ENCODE results near the gene DCLK1. TPM values are rescaled to one million over a fixed set of nuclear protein-coding genes. Genes with fewer than 3 reads are reported as not detected.
A peak's percentile ranks its signal among the peaks of the same experiment; 100 is the strongest.

DCLK1 gene
- total RNA-seq, 1 experiment from 2014 or later: 36.2 TPM

GRCh38 chr13:36069881-36070366, 61.3 kb downstream of the DCLK1 start:
- H4K8ac ChIP-seq (replicated peaks; ENCODE audit: insufficient read length, low read depth, low read length): no peak overlapping the region
- no peak overlapping the region for H2BK20ac ChIP-seq (ENCODE audit: low read depth, low read length, poor library complexity, severe bottlenecking)
- H4K20me1 ChIP-seq (ENCODE audit: control insufficient read depth, insufficient read depth, insufficient read length): no peaks in the 10 kb centered on the region
- Mint-ChIP-seq H3K27me3 (ENCODE audit: low read depth) (no peaks in the 10 kb centered on the region; the same call in 1 of the 2 replicates), H3K36me3 (ENCODE audit: insufficient read depth in 1 of 3, low read depth in 3 of 3) (peaks cover 0 to 4% (median 3%) of the 10 kb centered on the region in 3 experiments; a peak in 3 of 7 replicates), H3K4me3 (no peak overlapping the region), H3K27ac (0 out of 7 replicates have a peak overlapping the region, but pooled peaks of 1 of the 3 experiments have one; percentile 5), H3K9me3 (no peaks in the 10 kb centered on the region; a peak in 1 of 5 replicates), H3K4me1 (peaks cover 13 to 15% of the 10 kb centered on the region in 2 experiments)
- H3K27ac ChIP-seq (ENCODE audit: insufficient read length, low read depth, low read length): no peak overlapping the region
- H3K79me1 ChIP-seq (ENCODE audit: insufficient read depth, low read depth, low read length, poor library complexity, severe bottlenecking): no peaks in the 10 kb centered on the region
- H2BK12ac ChIP-seq (ENCODE audit: insufficient read length, low read depth, low read length): no peak overlapping the region
- no peak overlapping the region for H3K18ac ChIP-seq (ENCODE audit: insufficient read length, low read depth, low read length)
- no peaks in the 10 kb centered on the region for H3K23me2 ChIP-seq (ENCODE audit: insufficient read length, low read depth, low read length, poor library complexity, severe bottlenecking)
- WGBS (ENCODE audit: extremely low coverage, insufficient read length, low lambda C conversion rate): no CpG with 5 or more reads among the region's 6 CpGs
- no peak overlapping the region for H3K9ac ChIP-seq (ENCODE audit: extremely low read depth, insufficient read length, low read length)
- DNase-seq: no peak
- H2AK5ac ChIP-seq (ENCODE audit: insufficient read length, low read length): no peak overlapping the region
- no peak overlapping the region for H3T11ph ChIP-seq (ENCODE audit: low read length)
- no peaks in the 10 kb centered on the region for H3K79me2 ChIP-seq (ENCODE audit: insufficient read depth, low read length)
- H2BK15ac ChIP-seq (ENCODE audit: low read depth, low read length): no peak overlapping the region
- H2BK120ac ChIP-seq (ENCODE audit: low read depth, low read length, poor library complexity, severe bottlenecking): no peak overlapping the region
- no peak overlapping the region for H2AFZ ChIP-seq (ENCODE audit: low read length)
- no peaks in the 10 kb centered on the region; the same call in 1 of the 2 replicates for H3K4me1 ChIP-seq (ENCODE audit: insufficient read depth, low read length)
- H3K9me3 ChIP-seq (ENCODE audit: control insufficient read depth, low read depth, low read length): no peaks in the 10 kb centered on the region
- H3K23ac ChIP-seq (ENCODE audit: insufficient read length, low read depth, low read length): no peak overlapping the region
- no peak overlapping the region for H3K56ac ChIP-seq (ENCODE audit: insufficient read length, low read depth, low read length)
- no peaks in the 10 kb centered on the region for H3K27me3 ChIP-seq (ENCODE audit: insufficient read depth, low read length)
- no peak overlapping the region for H4K5ac ChIP-seq (ENCODE audit: insufficient read length, low read depth, low read length)
- no peak for TF ChIP-seq CTCF (conservative IDR thresholded peaks at IDR 0.05)
- no peak overlapping the region for H3K4ac ChIP-seq (ENCODE audit: low read depth, low read length)
- no peak overlapping the region for H4K91ac ChIP-seq (ENCODE audit: insufficient read length, low read depth, low read length)
- no peak overlapping the region for H3K4me2 ChIP-seq (ENCODE audit: insufficient read depth, insufficient read length, low read length)
- no peak overlapping the region for H3K14ac ChIP-seq (ENCODE audit: insufficient read depth, low read length)
- no peak overlapping the region for H2BK5ac ChIP-seq (ENCODE audit: insufficient read length, low read length)
